ENCODE data around the gene LTK. TPM values are rescaled to one million over a fixed set of nuclear protein-coding genes. Genes with fewer than 3 reads are reported as not detected.
A peak's percentile ranks its signal among the peaks of the same experiment; 100 is the strongest.

Gene LTK
- total RNA-seq, 3 donors from 2014 or later = 5.5 to 23.3 (median 13.3) TPM

DNA sequence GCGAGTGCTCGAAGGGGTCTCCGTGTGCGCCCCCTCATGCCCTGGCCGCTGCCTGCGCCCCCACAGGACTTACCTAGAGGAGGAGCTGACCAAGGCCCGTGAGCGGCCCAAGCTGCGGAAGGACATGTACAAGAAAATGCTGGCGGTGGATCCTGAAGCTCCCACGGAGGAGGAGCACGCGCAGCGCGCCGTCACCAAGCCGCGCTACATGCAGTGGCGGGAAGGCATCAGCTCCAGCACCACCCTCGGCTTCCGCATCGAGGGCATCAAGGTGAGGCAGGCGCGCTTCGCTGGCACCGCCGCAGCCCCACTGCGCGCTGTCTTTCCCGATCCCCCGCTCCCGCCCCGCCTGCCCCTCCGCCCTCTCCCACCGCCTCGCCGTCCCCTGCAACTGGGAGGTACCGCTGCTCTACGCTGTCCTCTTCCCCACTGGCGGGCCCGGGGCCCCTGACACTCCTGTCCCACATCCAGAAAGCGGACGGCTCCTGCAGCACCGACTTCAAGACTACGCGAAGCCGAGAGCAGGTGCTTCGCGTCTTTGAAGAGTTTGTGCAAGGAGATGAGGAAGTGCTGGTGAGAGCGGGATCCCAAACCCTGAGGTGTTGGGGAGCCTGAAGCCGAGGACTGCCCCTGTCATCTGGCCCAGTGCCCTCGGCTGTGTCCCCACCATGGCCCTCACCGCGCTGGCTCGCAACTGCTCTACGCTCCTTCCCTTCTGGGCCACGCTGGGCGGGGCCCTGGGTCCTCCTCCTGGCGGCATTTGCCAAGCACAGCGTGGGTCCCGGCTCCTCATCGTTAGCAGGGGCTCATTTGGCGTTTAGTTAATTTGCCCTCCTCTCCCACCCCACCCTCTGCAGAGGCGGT, 11.5 kb downstream of the LTK start:
- TF ChIP-seq, protein P1, sequence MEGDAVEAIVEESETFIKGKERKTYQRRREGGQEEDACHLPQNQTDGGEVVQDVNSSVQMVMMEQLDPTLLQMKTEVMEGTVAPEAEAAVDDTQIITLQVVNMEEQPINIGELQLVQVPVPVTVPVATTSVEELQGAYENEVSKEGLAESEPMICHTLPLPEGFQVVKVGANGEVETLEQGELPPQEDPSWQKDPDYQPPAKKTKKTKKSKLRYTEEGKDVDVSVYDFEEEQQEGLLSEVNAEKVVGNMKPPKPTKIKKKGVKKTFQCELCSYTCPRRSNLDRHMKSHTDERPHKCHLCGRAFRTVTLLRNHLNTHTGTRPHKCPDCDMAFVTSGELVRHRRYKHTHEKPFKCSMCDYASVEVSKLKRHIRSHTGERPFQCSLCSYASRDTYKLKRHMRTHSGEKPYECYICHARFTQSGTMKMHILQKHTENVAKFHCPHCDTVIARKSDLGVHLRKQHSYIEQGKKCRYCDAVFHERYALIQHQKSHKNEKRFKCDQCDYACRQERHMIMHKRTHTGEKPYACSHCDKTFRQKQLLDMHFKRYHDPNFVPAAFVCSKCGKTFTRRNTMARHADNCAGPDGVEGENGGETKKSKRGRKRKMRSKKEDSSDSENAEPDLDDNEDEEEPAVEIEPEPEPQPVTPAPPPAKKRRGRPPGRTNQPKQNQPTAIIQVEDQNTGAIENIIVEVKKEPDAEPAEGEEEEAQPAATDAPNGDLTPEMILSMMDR (IDR thresholded peaks at IDR 0.05) = no peak
- DNase-seq = peak in 1 of 3 donors; percentile 57
- Histone ChIP-seq H3K4me3 (no peak overlapping the region), H3K4me1 (ENCODE audit: low read depth) (peaks cover 7% of the 10 kb centered on the region), H3K36me3 (ENCODE audit: low read depth) (no peaks in the 10 kb centered on the region), H3K9me3 (no peaks in the 10 kb centered on the region)
- intact Hi-C loops (cut with DNase I, micrococcal nuclease) = no loop called here
- ATAC-seq = peak; percentile 18

DNA sequence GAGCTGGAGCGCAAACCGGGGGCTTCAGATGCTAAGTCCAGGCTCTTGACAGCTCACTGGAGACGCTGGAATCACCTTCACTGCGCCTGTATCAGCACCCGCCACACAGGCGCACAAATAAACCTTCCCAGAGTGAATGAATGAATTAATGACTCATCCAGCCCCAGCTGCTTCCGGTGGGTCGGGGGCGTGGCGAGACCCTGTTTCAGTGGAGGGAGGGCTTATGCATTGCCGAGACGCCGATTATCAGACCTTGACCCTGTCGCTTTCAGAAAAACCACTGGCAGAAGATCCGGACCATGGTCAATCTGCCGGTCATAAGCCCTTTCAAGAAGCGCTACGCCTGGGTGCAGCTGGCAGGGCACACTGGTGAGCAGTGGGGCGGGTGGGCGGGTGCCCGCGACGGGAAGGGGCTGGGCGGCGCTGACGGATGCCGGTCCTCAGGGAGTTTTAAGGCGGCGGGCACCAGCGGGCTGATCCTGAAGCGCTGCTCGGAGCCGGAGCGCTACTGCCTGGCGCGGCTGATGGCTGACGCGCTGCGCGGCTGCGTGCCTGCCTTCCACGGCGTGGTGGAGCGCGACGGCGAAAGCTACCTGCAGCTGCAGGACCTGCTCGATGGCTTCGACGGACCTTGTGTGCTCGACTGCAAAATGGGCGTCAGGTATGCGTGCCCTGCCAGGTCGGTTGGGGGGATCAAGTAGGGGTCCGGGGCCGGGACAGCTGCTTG, 12.3 kb downstream of the LTK start:
- no peaks in the 10 kb centered on the region for H3K36me3 ChIP-seq (ENCODE audit: low read depth)
- H3K4me3 ChIP-seq = no peak overlapping the region
- TF ChIP-seq, protein P1 (IDR thresholded peaks at IDR 0.05) = no peak
- intact Hi-C loops (cut with DNase I, micrococcal nuclease) = no loop called here
- H3K4me1 ChIP-seq (ENCODE audit: low read depth) = peaks cover 10% of the 10 kb centered on the region
- no peak for DNase-seq
- no peaks in the 10 kb centered on the region for H3K9me3 ChIP-seq
- peak; percentile 18 for ATAC-seq

DNA sequence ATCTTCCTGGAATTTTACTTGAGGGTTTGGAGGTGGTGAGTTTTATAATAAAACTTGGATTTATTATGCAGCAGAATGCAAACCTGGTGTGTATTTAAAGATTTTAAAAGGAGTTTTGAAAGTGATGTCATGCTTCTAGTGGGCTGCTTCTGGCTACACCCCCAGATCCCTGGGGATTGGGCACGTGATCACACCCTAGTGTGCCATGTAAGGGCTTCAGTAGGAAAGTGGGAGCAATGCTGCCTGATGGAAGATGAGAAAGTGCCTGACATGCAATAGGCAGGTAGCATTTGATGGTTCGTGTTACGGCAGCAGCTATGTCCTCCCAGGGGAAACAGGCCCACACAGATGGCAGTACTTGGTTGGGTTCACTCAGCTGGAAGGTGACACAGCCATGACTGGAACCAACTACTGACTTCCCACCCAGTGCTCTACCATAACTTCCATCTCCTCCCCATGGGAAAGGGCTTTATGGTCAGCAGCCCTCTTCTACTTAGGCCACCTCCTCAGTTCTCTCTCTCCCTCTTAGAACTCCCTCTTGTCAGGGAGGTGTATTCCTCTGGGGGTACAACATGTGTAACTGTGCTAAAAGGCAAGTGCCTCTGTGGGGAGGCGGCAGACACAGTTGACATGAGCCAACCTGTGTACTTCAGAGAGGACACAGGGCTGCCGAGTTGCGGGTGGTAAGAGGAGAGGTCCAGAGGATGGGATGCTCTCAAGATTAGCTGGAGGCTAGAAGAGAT, 14.3 kb downstream of the LTK start:
- no peak overlapping the region for H3K4me3 ChIP-seq
- H3K36me3 ChIP-seq (ENCODE audit: low read depth) = no peaks in the 10 kb centered on the region
- DNase-seq = no peak
- H3K9me3 ChIP-seq = no peaks in the 10 kb centered on the region
- intact Hi-C loops (cut with DNase I, micrococcal nuclease) = no loop called here
- ATAC-seq = no peak
- TF ChIP-seq, protein P1 (IDR thresholded peaks at IDR 0.05) = no peak
- peaks cover 28% of the 10 kb centered on the region for H3K4me1 ChIP-seq (ENCODE audit: low read depth)

DNA sequence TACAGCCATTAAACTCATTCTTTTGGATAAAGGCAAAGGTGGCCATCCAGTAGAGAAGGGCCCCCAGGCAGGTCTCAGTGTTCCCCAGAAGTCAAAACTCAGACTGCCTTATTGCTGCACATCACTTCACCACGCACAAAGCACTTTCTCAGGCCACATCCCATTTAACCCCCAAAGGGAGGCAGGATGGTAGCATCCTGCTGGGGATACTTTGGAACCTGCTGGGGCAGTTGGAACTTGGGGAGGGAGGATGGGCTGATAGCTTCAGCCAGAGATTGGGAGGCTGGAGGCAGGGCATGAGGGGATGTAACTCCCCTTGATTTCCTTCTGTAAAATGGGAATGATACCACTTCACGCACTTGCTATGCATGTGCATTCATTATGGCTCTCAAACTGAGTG, 15.0 kb downstream of the LTK start:
- no peak for DNase-seq
- H3K9me3 ChIP-seq = no peaks in the 10 kb centered on the region
- peaks cover 28% of the 10 kb centered on the region for H3K4me1 ChIP-seq (ENCODE audit: low read depth)
- H3K4me3 ChIP-seq = no peak overlapping the region
- ATAC-seq = no peak
- TF ChIP-seq, protein P1 (IDR thresholded peaks at IDR 0.05) = no peak
- intact Hi-C loops (cut with DNase I, micrococcal nuclease) = no loop called here
- no peaks in the 10 kb centered on the region for H3K36me3 ChIP-seq (ENCODE audit: low read depth)

DNA sequence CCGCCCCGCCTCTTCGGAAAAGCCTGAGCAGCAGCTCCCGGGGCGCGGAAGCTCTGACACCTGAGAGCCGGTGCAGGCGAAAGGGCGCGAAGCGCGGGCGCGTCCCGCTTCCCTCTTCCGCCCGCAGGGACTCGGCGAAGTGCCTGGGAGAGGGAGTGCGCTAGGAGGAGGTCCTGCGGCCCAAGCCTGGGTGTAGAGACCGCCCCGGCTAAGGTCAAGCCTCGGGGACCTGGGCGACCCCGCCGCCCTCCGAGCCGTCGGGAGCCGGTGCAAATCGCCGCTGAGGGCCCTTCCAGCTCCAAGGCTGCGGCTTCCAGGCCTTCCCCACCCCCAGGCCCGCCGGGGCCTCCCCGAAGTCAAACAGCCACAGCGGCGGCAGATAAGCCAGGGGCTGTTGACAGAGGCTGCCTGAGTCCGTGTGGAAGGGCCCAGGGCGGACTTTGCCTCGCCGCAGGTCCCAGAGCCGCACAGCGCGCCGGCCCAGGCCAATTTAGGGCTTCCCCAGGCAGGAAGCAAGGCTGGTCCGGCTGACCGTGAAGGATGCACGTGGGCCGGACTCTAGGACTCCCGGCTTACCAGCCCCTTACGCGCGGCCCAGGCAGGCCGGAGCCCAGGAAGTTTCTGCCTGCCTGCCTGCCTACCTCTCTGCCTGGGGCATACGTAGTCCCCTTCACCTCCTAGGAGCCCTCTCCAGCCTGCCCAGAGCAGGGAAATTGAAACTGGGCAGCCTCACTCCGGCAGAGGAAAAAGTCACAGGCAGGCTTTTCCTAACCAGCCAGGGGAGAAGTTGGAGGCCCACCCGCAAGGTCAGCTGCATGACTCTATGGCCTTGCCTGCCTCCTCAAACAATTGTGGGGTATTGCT, 17.7 kb downstream of the LTK start:
- H3K4me3 ChIP-seq = no peak overlapping the region

More for the DNA sequence above, 17.7 kb downstream of the LTK start:
- H3K9me3 ChIP-seq = no peaks in the 10 kb centered on the region
- DNase-seq = peak; percentile 77 to 90 (median 86)
- TF ChIP-seq, protein P1 (IDR thresholded peaks at IDR 0.05) = no peak
- H3K36me3 ChIP-seq (ENCODE audit: low read depth) = no peaks in the 10 kb centered on the region
- H3K4me1 ChIP-seq (ENCODE audit: low read depth) = peaks cover 33% of the 10 kb centered on the region
- peak; percentile 71 for ATAC-seq
- intact Hi-C loops (cut with DNase I, micrococcal nuclease) = no loop called here

Data from mucosa of descending colon (tissue), 3 donors.